Non-pigmented ciliary epithelial cell (primary cell): ENCODE measurements around the gene PCDH1.

Experiments
- DNase-seq: peaks from one replicate; pipeline ENCODE4 v3.0.0-alpha.2; 2010; ENCODE audit warnings: low read depth

The PCDH1 gene

DNA sequence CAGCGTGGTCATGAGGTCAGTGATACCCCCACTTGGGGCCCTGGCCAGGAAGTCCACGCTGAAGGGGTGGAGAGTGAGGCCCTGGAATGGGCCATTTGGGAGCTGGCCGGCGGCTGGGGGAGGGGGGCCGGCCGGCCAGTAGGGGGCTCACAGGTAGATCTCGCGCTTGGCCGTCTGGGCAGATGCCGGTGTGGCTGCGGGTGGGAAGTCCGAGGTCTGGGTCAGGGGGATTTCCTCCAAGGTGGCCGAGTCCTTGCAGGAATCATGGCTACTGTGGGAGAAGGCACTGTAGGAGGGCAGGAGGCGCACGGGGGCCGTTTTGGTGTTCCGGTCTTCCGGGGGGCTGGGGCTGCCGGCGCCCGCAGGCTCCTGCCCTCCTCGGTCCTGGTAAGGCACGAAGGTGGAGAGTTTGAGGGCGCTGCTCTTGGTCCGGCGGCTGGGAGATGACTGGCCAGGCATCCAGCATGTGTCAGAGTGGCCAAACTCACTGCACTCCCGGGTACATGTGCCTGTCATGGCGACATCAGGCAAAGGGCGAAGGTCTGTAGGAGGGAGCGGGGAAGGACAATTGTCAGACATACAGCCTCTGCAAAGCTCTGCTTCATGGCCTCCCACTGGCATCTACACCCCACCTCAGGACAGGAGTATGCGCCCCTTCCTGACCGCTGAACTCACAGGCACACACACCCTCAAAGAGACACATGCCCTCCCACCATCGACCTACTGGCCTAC is 24.1 kb downstream of the PCDH1 start:
- DNase-seq = no peak

DNA sequence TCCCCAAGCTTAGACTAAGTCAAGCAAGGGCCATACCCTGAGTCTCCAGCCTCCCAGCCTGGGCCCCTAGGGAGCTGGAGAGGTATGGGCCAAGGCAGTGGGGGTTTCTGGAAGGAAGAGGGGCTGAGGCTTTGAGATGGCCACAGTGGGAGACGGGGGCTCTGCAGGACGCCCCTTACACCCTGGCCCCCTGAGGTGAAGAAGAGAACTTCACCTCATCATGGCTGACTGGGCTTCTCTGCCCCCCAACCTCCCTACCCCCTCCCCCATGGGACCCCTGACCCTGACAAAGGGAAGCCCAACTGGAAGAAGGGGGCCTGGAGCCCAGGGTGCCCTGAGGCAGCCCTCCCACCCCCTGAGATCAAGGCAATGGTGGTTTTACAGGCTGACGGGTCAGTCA is 25.8 kb downstream of the PCDH1 start:
- no peak for DNase-seq

DNA sequence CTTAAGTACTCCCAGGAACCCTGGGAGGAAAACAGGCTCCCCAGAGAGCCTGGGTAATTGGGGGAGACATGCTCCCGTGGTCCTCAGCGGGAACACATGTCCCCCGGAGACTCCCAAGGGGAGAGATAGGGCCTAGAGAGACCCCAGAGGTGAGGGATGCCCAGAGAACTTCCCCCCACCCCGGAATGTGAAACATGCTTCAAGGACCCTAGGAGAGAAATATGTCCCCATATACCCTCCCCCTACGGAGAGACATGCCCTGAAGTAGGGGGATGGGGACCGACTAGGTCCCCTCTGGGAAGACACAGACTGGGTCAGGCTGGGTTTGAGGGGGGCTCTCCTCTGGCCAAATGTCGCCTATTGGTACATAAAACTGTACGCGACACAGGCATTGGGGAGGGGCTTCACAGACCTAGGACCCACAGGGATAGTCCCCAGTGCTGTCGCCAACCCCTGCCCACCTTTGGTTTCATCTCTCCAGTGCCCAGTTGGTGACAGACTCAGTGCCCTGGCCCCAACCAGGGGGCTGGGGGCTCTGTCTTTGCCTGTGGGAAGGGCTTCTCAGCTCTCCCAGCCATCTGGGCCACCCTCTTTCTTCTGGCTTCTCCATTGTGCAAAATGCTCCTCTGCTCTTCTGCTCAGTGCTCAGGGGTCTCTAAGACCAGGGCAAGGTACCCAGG is 26.9 kb downstream of the PCDH1 start:
- no peak for DNase-seq

DNA sequence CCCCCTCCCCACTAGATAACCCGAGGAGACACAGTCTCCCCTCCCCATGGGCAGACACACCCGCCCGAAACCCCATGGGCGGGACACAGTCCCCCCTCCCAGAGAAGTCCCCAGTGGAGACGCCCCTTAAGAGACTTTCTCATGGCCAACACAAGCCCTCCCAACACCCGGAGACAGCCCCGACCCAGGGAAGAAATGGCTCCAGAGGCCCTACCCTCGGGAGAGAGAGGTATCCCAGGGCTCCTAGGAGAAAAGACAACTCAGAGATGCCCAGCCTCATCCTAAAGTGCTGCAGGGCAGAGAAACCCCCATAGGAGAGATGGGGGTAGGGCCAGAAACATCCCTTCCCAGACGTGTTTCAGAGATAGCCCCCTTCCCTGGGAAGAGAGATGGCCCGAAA is 27.4 kb downstream of the PCDH1 start:
- DNase-seq = no peak

DNA sequence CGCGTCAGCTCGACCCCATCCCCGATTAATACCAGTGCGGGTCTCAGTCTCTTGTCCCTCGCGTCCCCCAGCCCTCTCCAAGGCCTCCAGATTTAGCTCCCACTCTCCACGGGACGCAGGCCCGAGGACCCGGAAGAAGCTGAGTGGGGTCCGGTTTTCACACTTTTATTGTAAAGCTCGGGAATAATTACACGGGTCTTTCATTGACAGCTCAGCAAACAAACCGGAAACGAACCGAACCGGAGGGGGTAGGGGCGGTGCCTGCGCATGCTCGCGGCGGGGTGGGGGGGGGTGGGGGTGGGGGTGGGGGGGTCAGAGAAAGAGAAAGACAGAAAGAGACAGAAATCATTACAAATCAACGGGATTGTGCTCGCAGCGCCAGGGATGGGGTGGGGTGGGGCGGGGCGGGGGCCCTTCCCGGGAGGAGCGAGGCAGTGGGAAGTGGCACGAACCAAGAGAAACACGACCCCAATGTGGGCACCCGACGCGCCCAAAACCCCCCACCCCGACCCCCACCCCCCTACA is 27.9 kb downstream of the PCDH1 start:
- DNase-seq = no peak

DNA sequence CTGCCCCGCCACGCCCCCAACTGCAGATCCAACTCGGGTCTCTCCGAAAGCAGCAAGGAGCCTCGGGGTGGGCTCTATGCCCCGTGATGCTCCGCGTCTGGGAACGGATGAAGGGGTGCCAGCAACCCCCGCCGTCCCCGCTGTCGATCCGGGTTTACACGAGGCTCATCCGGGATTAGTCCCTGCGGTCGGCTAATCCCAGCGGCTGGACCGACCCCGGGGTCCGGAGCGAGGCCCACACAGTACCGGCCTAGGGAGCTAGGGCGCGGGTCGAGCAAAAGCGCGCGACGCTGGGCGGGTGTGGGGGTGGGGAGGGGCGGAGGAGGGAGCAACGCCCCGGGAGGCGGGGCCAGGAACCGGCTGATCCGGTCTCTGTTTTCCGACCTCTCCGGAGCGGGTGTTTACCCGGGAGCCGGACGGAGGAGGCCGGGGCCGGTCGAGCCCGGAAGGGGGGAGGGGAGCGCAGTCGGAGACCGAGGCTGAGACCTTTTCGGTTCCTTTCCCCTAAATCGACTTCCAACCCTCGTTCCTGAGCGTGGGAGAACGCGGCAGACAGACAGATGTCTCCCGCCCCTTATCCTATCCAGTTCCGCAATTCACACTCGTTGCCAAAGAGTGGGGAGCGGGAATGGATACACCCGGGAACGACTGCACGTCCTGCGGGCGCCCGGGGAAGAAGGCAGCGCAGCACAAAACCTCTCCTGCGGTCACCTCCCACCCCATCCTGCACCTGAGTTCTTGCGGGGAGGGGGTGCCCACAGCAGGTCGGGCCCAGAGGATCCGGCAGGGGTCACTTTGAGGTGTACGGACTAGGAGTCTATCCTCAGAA is 28.6 kb downstream of the PCDH1 start:
- no peak for DNase-seq

DNA sequence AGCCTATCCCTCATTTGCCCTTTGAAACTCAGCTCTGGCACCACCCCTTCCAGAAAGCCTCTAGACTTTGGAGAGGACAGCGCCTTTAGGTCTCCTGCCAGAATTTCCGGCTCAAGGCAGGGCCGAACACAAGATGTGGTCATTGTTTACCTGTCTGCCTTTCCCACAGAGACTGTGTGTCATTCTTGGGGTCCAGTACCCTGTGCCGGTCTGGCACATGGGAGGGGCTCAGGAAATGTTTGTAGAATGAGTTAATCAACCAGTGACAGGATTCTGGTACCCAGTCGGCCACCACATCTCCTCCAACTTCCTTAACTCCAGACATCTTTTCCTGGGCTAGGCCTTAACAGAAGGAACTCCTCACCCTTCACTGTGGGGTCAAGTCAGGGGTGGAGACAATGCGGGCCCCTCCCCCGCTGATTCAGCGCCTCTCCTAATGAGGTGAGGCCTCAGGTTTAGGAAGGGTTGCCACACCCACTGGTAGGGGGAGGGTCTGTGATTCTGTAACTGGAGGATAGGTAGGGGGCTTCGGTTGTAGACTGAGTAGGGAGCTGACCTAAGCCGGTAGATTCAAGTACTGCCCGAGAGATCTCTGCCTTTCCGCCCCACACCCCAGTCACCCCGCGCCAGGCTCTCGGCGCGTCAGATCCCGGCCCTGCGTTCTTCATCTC is 29.3 kb downstream of the PCDH1 start:
- DNase-seq = no peak

DNA sequence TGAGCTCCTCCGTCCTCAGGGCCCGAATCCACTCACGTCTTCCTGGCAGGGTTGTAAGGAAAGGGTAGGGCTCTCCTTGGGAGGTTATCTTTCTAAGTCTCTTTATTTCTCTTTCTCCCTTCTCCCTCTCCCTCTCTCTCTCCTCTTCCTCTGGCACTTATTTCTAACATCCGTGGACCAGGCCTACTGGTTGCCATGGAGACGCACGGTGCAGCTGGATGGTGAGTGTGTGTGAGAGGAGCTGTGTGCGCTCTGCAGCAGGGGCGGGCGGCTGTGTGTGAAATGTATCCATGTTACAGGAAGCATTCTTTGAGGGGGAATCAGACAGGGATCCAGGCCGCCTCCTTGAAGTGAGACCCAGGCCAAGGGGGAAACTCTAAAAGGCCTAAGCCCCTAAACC is 32.2 kb downstream of the PCDH1 start:
- no peak for DNase-seq

DNA sequence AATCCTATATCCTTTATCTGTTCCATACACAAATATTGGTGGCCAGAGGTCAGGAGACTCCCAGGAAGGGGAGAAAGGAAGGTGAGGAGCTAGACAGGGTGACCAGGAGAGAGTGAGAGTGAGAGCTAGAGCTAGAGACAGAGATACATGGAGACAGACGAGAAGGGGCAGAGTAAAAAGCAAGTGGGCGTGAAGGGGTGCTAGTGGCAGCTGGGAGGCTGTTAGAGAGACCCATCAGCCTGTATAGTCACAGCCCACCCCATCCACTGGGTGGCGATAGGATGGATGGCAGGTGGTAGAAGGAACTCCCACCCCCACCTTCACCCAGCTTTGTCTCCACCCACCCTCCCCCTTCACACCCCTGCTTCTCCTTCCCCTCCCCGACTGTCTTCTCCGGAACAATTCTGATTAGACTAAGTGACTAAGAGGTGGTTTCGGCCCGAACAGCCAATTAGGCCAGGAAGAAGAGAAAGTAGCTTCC is 32.8 kb downstream of the PCDH1 start:
- DNase-seq = no peak

DNA sequence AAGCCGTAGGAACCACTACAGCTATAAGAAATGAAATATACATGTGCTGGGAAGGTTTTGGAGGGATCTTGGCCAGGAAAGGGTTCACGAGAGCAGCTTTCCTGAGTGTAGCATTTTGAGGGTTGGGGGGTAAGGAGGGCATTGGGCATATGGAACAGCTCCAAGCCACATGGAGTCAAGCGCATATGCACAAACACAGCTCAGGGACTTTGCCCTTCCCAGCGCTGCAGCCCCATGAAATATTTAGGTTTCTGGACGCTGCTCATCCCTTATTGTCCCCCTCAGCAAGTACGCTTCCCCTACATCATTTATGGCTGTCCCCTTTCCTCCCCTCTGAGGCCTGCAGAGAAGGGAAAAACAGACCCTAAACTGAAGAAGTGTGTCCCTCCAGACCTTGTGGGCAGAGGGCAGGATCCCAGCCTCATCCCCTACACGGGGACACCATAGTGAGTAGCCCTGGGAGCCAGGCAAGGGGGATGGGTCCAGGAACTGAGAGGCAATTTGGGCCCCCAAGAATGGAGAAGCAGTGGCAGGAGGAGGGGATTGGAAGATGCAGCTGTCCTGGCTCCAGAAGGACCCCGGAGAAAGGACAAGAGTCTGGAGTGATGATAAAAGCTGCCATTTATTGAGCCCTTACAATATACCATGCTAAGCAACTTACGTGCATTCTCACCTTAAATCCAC is 33.7 kb downstream of the PCDH1 start:
- DNase-seq = no peak

DNA sequence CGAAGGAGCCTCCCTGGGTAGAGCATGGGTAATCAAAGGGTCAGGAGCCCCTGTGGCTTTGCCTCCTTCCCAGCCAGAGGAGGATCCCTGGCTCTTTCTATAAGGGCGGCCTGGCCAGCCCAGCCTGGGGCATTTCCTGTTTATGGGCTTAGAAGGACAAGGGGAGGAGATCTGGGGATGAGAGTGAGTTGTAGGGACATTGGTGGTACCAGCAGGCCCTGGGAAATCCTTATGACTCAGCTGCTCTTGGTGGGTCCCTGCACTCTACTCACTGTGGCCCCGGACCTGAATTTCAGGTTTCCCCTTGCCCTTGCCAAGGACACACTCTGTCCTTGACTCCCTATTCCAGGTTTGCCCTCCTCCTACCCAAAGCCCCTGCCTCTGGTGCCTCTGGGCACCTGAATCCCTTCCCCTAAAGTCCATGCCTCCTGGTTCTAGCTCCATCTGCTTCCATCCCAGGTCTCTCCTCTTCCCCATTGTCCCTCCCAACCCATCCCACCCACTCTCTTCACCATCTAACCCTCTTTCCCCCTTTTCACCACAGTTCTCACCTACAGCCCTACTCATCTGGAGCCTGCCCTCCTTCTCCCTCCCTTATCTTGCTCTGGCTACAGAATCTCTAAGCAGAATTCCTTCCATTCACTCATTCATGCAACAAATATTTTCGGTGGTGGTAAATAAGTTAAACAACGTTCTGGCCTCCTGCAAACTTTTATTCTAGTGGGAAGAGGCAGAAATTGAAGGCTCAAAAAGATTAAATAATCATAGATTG is 34.9 kb downstream of the PCDH1 start:
- no peak for DNase-seq

DNA sequence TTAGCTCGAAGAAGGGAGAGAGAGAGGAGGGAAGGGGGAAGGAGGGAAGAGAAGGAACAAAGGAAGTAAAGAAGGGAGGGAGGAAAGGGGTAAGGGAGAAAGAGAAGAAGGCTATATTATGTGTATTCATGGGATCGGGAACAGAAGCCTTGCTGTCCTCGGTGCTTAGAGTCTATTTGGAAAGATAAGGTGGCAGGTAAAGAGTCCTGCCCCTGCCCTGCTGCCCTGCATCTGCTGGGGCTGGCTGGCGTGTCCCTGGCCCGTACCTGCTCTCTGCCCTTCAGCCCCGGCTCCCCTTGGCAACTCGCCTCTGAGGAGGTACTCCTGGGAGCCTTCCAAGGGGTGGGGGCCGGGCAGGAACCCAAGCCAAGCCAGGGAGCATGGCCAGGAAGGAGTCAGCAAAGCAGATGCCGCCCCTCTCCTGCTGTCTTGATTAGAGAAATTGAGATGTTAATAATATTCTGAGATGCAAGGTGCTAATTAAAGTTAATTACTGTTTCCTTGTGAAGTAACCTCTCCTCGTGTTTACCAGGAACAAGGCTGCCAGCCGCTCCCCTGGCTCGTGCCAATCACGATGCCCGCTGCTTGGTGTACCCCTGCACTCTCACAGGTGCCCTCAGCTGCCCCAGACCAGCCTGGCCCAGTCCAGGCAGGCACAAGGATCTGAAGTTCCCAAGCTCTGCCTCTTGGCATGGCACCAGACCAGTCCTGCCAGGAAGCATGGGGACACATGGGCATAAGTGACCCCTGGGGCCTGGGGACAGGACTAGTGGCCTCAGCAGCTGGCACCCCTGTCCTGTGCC is 36.6 kb downstream of the PCDH1 start:
- no peak for DNase-seq

DNA sequence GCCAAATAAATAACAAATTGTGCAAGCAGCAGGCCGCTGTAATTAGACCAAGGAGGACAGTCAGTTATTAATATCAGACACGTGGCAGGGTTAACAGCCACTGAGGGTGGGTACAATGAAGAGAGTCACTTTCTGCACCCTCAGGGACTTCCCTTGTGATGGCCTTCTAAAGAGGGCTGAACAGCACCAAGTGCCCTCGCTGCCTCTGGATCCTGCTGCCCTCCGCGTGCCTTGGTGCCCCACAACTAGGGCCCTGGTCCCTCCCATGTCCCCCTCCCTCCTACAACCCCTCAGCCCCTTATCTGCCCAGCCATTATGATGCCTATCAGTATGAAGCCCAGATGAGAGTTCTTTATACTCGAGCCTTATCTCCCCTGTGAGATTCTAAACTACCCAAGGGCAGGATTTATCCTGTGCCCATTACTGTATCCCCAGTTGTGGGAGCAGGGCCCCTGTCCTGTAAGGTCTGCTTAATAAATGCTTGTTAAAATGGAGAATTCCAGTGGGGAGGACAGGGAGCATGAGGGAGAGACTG is 37.3 kb downstream of the PCDH1 start:
- no peak for DNase-seq

DNA sequence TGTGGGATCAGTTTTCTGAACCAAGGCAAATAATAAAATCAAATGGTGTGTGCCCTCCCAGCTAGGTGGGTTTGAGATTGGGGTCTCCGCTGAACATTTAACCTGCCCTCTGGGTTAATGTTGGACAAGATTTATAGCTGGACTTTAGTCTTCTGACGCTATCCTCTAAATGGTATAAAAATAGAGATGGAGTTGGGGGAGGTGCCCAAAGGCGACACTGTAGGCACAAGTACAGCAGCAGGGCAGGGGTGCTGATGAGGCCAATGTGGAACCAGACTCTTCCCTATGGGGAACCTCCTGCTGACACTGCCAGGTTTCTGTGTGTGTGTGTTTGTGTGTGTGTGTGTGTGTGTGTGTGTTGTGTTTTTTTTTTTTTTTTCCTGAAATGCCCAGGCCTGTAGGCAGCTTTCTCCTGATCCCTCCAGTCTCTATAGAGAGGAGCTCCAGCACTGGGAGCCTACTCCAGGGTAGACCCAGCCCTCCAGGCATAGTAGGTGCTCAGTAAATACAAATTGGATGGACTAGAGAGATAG is 37.9 kb downstream of the PCDH1 start:
- no peak for DNase-seq

DNA sequence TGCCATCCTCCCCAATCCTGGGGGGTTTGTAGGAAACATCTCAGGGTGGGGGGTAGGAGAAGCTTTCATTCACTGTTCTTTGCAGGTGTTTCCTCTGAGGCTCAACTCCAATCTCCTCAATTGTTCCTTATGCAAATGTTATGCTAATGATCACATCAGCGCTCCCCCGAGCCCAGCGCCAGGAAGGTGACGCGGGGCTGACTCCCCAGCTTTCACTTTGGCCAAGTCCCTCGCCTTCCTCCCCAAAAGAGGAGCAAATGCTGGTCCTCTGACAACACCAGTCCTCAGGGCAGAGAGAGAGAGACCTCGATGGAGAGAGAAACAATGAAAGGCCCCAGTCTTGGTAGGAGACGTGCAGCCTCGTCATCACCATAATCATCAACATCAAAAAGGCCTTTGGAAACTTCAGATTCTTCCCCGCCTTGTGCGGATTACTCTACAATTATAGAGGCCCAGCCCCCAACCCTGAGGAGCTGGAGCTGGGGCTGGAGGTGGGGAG is 39.1 kb downstream of the PCDH1 start:
- no peak for DNase-seq

DNA sequence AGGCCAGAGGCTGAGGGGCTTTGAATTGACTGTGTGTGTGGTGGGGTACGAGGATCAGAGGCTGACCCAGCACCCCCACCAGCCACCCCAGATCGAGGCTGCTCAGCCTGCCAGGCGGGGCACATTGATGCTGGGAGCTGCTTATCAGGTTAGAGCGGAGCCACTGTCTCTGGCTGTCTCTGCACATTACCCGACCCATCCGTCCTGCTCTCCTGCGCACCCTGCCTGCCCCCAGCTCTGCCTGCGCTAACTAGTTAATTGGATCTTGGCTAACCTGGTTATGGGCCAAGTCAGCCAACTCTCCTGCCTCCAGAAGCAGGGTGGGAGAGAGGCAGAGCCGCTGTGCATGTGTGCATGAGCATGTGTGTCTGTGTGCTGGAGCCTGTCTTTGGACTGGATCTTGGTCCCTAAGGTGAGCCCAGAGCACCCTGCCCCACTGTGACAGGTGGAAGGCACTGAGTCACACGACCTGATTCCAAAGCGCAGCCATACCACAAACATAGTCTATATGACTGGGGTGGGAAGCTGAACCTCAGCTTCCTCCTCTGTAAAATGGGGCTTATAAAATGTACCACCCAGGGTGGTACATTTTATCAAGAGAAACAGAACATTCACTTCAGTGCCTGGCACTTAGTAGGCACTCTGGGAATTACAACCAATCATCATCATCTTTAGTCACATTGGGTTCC is 39.7 kb downstream of the PCDH1 start:
- DNase-seq = no peak

DNA sequence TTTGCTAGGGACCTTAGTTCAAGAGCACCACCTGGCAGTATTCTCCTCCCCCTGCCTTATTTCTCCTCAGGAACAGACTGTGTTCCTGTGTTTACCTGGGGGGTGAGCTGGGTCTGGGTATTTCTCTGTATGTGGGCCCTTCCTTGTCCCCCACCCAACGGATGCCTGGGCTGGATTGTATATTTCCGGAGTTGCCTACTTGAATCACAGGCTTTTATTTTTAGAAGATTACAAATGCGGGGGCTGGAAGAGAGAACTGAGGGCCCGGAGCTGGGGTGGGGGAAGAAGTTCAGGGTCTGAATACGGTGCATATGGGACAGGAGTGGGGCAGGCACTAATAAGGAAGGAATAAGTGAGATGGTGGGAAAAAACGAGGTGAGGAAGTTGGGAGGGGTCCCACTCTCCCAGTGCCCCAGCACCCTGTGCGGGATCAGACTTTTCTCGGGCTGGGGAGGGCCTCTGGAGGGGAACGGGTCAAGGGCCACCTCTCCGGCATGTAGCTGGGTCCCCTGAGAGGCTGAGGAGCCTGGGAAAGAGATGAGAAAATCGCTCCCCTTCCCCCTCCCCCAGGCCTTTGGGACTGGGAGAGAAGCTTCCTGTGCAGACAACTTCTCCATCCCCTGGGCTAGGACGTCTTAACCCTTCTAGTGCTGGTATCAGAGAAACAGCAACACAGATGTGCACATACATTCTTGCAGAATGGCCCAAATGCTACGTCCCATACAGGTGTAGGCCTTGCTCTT is 42.1 kb downstream of the PCDH1 start:
- no peak for DNase-seq

DNA sequence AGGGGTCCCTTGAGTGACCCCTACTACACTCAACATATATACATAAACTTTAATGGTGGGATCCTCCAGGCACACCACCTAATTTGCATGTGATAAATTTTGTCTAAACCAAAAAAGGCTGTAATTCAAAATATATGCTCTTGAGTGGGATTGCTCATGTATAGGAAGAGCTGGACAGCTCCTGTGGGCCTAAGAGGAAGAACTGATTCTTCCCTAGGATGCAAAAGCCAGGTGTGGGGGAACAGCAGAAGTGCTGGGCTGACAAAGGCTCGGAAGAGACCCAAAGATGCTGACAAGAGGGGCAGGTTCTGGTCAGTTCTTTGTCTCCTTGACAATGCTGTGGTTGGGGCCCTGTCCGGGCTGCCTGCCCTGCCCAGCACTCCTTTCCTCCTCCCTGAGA is 43.9 kb downstream of the PCDH1 start:
- no peak for DNase-seq
